Bone marrow (tissue), 2 donors: ENCODE measurements around the gene GPR55.
"Not testable (repeated sequence)": the region's sequence is repeated elsewhere in the genome, so short reads cannot be mapped to it uniquely, and the experiment has no call there.

Source experiments
- DNase-seq, 2 donors: peaks; one replicate each; lab custom pipeline; 2025; lab: John Stamatoyannopoulos, UW

GPR55 gene

GRCh38 chr2:230924470-230925341, at the start of gene GPR55:
Gene GPR55, minus strand, starts transcription at chr2:230925242. Its CDS starts 14,280 bp downstream, at chr2:230910962.
- DNase-seq, result peak; percentile 27 to 43

GRCh38 chr2:230974096-230974913, 49.3 kb upstream of the GPR55 start:
- DNase-seq, result peak in 1 of 2 donors; percentile 35

- no peak for DNase-seq
Measured at GRCh38 chr2:230972046-230972445, 47.0 kb upstream of the GPR55 start.

GRCh38 chr2:230969659-230970015, 44.6 kb upstream of the GPR55 start:
- no peak for DNase-seq

- no peak for DNase-seq
Measured at GRCh38 chr2:230968921-230969658, 44.0 kb upstream of the GPR55 start.

- not testable (repeated sequence) for DNase-seq
Measured at GRCh38 chr2:230968314-230968713, 43.3 kb upstream of the GPR55 start.

- no peak for DNase-seq
Measured at GRCh38 chr2:230967113-230967512, 42.1 kb upstream of the GPR55 start.

- DNase-seq, result no peak
Measured at GRCh38 chr2:230964136-230964730, 39.2 kb upstream of the GPR55 start.

GRCh38 chr2:230961091-230961491, 36.0 kb upstream of the GPR55 start:
- no peak for DNase-seq

GRCh38 chr2:230960026-230960425, 35.0 kb upstream of the GPR55 start:
- no peak for DNase-seq

- DNase-seq, result no peak
Measured at GRCh38 chr2:230958820-230959756, 34.0 kb upstream of the GPR55 start.

GRCh38 chr2:230957756-230958391, 32.8 kb upstream of the GPR55 start:
- DNase-seq, result no peak

GRCh38 chr2:230956827-230957755, 32.0 kb upstream of the GPR55 start:
- no peak for DNase-seq

GRCh38 chr2:230955163-230955737, 30.2 kb upstream of the GPR55 start:
- no peak for DNase-seq

- no peak for DNase-seq
Measured at GRCh38 chr2:230954746-230955145, 29.7 kb upstream of the GPR55 start.

GRCh38 chr2:230953845-230954244, 28.8 kb upstream of the GPR55 start:
- DNase-seq, result no peak

GRCh38 chr2:230952226-230952956, 27.3 kb upstream of the GPR55 start:
- DNase-seq, result no peak

- no peak for DNase-seq
Measured at GRCh38 chr2:230951396-230951795, 26.4 kb upstream of the GPR55 start.
